ENCODE results near the gene NPIPA5. TPM values are rescaled to one million over a fixed set of nuclear protein-coding genes. Genes with fewer than 3 reads are reported as not detected.

Gene NPIPA5
- total and polyA plus RNA-seq, 2 of the 13 experiments (the other 11 are each of a cell fraction or from before 2014, with no cell fraction given): 9.7 to 21.5 TPM

DNA sequence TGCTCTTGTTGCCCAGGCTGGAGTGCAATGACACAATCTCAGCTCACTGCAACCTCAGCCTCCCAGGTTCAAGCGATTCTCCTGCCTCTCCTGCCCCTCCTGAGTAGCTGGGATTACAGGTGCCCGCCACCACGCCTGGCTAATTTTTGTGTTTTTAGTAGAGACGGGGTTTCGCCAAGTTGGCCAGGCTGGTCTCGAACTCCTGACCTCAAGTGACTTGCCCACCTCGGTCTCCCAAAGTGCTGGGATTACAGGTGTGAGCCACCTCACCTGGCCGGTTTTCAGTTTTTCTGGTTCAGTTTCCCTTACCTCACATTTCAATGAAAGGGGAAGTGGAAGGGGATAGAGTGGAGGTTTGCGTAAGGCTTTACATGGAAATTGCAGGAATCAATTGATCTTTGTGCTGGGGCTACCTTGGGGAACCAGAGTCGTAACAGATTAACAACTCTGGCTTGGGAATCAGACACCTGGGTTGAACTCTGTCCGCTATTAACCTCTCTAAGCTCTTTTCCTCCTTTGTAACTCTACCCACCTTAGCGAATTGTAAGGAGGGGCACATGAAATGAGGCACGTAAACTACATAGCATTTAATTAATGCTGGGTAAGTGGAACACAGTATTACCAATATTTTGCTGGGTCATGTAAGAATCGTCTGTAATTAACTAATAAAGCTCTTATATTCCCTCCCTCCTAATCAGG lies 20.7 kb upstream of the NPIPA5 start (continued):
- TF ChIP-seq, protein P1, sequence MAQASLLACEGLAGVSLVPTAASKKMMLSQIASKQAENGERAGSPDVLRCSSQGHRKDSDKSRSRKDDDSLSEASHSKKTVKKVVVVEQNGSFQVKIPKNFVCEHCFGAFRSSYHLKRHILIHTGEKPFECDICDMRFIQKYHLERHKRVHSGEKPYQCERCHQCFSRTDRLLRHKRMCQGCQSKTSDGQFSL (CRISPR knock-in tag; IDR thresholded peaks at IDR 0.05): no peak
- TF ChIP-seq, protein P2, sequence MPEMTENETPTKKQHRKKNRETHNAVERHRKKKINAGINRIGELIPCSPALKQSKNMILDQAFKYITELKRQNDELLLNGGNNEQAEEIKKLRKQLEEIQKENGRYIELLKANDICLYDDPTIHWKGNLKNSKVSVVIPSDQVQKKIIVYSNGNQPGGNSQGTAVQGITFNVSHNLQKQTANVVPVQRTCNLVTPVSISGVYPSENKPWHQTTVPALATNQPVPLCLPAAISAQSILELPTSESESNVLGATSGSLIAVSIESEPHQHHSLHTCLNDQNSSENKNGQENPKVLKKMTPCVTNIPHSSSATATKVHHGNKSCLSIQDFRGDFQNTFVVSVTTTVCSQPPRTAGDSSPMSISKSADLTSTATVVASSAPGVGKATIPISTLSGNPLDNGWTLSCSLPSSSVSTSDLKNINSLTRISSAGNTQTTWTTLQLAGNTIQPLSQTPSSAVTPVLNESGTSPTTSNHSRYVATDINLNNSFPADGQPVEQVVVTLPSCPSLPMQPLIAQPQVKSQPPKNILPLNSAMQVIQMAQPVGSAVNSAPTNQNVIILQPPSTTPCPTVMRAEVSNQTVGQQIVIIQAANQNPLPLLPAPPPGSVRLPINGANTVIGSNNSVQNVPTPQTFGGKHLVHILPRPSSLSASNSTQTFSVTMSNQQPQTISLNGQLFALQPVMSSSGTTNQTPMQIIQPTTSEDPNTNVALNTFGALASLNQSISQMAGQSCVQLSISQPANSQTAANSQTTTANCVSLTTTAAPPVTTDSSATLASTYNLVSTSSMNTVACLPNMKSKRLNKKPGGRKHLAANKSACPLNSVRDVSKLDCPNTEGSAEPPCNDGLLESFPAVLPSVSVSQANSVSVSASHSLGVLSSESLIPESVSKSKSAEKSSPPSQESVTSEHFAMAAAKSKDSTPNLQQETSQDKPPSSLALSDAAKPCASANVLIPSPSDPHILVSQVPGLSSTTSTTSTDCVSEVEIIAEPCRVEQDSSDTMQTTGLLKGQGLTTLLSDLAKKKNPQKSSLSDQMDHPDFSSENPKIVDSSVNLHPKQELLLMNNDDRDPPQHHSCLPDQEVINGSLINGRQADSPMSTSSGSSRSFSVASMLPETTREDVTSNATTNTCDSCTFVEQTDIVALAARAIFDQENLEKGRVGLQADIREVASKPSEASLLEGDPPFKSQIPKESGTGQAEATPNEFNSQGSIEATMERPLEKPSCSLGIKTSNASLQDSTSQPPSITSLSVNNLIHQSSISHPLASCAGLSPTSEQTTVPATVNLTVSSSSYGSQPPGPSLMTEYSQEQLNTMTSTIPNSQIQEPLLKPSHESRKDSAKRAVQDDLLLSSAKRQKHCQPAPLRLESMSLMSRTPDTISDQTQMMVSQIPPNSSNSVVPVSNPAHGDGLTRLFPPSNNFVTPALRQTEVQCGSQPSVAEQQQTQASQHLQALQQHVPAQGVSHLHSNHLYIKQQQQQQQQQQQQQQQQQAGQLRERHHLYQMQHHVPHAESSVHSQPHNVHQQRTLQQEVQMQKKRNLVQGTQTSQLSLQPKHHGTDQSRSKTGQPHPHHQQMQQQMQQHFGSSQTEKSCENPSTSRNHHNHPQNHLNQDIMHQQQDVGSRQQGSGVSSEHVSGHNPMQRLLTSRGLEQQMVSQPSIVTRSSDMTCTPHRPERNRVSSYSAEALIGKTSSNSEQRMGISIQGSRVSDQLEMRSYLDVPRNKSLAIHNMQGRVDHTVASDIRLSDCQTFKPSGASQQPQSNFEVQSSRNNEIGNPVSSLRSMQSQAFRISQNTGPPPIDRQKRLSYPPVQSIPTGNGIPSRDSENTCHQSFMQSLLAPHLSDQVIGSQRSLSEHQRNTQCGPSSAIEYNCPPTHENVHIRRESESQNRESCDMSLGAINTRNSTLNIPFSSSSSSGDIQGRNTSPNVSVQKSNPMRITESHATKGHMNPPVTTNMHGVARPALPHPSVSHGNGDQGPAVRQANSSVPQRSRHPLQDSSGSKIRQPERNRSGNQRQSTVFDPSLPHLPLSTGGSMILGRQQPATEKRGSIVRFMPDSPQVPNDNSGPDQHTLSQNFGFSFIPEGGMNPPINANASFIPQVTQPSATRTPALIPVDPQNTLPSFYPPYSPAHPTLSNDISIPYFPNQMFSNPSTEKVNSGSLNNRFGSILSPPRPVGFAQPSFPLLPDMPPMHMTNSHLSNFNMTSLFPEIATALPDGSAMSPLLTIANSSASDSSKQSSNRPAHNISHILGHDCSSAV (CRISPR knock-in tag; IDR thresholded peaks at IDR 0.05; ENCODE audit: borderline replicate concordance): no peak
- TF ChIP-seq ZNF12 (CRISPR knock-in tag; IDR thresholded peaks at IDR 0.05): no peak
- peak; percentile 89 for TF ChIP-seq ZNF605 (CRISPR knock-in tag; IDR thresholded peaks at IDR 0.05)
- no peak; the same call in 1 of the 2 replicates for TF ChIP-seq ZNF761 (CRISPR knock-in tag; conservative IDR thresholded peaks at IDR 0.05)
- no peak for TF ChIP-seq ZNF451 (CRISPR knock-in tag; IDR thresholded peaks at IDR 0.05)
- no peak for TF ChIP-seq RFXAP (CRISPR knock-in tag; IDR thresholded peaks at IDR 0.05; ENCODE audit: borderline replicate concordance)
- no peak for TF ChIP-seq GLI4 (CRISPR knock-in tag; IDR thresholded peaks at IDR 0.05; ENCODE audit: borderline replicate concordance)
- peak in 1 of 2 experiments; percentile 77; a peak in 2 of 4 replicates for TF ChIP-seq KLF16 (CRISPR knock-in tag; IDR thresholded peaks at IDR 0.05)
- TF ChIP-seq, protein P3, sequence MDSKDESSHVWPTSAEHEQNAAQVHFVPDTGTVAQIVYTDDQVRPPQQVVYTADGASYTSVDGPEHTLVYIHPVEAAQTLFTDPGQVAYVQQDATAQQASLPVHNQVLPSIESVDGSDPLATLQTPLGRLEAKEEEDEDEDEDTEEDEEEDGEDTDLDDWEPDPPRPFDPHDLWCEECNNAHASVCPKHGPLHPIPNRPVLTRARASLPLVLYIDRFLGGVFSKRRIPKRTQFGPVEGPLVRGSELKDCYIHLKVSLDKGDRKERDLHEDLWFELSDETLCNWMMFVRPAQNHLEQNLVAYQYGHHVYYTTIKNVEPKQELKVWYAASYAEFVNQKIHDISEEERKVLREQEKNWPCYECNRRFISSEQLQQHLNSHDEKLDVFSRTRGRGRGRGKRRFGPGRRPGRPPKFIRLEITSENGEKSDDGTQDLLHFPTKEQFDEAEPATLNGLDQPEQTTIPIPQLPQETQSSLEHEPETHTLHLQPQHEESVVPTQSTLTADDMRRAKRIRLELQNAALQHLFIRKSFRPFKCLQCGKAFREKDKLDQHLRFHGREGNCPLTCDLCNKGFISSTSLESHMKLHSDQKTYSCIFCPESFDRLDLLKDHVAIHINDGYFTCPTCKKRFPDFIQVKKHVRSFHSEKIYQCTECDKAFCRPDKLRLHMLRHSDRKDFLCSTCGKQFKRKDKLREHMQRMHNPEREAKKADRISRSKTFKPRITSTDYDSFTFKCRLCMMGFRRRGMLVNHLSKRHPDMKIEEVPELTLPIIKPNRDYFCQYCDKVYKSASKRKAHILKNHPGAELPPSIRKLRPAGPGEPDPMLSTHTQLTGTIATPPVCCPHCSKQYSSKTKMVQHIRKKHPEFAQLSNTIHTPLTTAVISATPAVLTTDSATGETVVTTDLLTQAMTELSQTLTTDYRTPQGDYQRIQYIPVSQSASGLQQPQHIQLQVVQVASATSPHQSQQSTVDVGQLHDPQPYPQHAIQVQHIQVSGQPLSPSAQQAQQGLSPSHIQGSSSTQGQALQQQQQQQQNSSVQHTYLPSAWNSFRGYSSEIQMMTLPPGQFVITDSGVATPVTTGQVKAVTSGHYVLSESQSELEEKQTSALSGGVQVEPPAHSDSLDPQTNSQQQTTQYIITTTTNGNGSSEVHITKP (CRISPR knock-in tag; IDR thresholded peaks at IDR 0.05; ENCODE audit: low read depth): 0 out of 2 replicates have a peak, but pooled peaks have one; percentile 18
- no peak for TF ChIP-seq HNRNPH1 (optimal IDR thresholded peaks at IDR 0.05; ENCODE audit: low read depth, low read length)
- peak; percentile 31; the same call in 1 of the 2 replicates for TF ChIP-seq ZNF746 (CRISPR knock-in tag; IDR thresholded peaks at IDR 0.05)
- TF ChIP-seq HMGA1 (CRISPR knock-in tag; conservative IDR thresholded peaks at IDR 0.05): no peak
- TF ChIP-seq, protein P4, sequence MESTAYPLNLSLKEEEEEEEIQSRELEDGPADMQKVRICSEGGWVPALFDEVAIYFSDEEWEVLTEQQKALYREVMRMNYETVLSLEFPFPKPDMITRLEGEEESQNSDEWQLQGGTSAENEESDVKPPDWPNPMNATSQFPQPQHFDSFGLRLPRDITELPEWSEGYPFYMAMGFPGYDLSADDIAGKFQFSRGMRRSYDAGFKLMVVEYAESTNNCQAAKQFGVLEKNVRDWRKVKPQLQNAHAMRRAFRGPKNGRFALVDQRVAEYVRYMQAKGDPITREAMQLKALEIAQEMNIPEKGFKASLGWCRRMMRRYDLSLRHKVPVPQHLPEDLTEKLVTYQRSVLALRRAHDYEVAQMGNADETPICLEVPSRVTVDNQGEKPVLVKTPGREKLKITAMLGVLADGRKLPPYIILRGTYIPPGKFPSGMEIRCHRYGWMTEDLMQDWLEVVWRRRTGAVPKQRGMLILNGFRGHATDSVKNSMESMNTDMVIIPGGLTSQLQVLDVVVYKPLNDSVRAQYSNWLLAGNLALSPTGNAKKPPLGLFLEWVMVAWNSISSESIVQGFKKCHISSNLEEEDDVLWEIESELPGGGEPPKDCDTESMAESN (CRISPR knock-in tag; conservative IDR thresholded peaks at IDR 0.05): peak; percentile 48; the same call in 1 of the 2 replicates

Measured in HepG2 (cell line).